Measurements from ENCODE around the gene UROC1. TPM values are rescaled to one million over a fixed set of nuclear protein-coding genes. Genes with fewer than 3 reads are reported as not detected.

The UROC1 gene
- total and polyA plus RNA-seq, 2 donors (not counting 1 experiment from before 2014, with no cell fraction given): not detected

DNA sequence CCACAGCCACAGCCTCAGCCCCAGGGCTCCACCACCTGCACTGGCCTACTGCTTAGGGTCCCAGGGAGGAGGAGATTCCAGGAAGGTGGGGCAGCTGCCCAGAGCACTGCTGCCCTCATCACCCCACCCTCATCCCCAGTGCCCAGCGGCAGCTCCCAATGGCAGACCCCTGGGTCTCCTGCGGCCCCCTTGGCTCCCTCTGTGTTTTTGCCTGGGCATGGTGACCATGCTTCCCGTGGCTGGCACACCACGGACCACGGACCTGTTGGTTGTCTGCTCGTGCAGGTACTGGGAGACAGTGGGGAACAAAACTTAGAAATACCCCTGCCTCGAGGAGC lies 9.1 kb upstream of the UROC1 start:
- H3K4me1 ChIP-seq (ENCODE audit: control insufficient read depth in 2 of 2, insufficient read depth in 2 of 2, low read length in 2 of 2): peaks cover 0 to 14% of the 10 kb centered on the region in 2 donors
- H3K27me3 ChIP-seq (replicated peaks in 1 of 4; ENCODE audit: control extremely low read depth in 1 of 4, control insufficient read depth in 3 of 4, insufficient read depth in 4 of 4, low read length in 3 of 4): peaks cover 0 to 32% (median 8%) of the 10 kb centered on the region in 4 experiments
- no peak for DNase-seq
- no peak overlapping the region for H3K9ac ChIP-seq (ENCODE audit: low read length)
- no peak overlapping the region for H3K27ac ChIP-seq (ENCODE audit: low read length in 2 of 2)
- Mint-ChIP-seq H3K27ac (no peak overlapping the region), H3K4me1 (no peaks in the 10 kb centered on the region), H3K9me3 (ENCODE audit: insufficient read depth) (no peaks in the 10 kb centered on the region), H3K4me3 (no peak overlapping the region), H3K27me3 (peaks cover 35% of the 10 kb centered on the region)
- no peak overlapping the region for H3K4me3 ChIP-seq (ENCODE audit: control extremely low read depth in 1 of 5, extremely low read depth in 1 of 5, insufficient read depth in 1 of 5, low read depth in 2 of 5, low read length in 4 of 5)
- H3K36me3 ChIP-seq (replicated peaks in 1 of 2; ENCODE audit: control extremely low read depth in 1 of 2, control insufficient read depth in 1 of 2, extremely low read depth in 1 of 2, insufficient read depth in 2 of 2, low read length in 1 of 2): no peaks in the 10 kb centered on the region
- H3K79me2 ChIP-seq (ENCODE audit: control insufficient read depth, insufficient read depth, low read length): no peaks in the 10 kb centered on the region
- intact Hi-C loops (cut with micrococcal nuclease): no loop called here
- WGBS (ENCODE audit: insufficient coverage): 79% methylated on average over 7 of the region's 7 CpGs
- TF ChIP-seq EZH2 (IDR thresholded peaks at IDR 0.05; ENCODE audit: borderline replicate concordance, insufficient read depth, low read depth, low read length, poor library complexity, severe bottlenecking): no peak
- TF ChIP-seq, protein P1, sequence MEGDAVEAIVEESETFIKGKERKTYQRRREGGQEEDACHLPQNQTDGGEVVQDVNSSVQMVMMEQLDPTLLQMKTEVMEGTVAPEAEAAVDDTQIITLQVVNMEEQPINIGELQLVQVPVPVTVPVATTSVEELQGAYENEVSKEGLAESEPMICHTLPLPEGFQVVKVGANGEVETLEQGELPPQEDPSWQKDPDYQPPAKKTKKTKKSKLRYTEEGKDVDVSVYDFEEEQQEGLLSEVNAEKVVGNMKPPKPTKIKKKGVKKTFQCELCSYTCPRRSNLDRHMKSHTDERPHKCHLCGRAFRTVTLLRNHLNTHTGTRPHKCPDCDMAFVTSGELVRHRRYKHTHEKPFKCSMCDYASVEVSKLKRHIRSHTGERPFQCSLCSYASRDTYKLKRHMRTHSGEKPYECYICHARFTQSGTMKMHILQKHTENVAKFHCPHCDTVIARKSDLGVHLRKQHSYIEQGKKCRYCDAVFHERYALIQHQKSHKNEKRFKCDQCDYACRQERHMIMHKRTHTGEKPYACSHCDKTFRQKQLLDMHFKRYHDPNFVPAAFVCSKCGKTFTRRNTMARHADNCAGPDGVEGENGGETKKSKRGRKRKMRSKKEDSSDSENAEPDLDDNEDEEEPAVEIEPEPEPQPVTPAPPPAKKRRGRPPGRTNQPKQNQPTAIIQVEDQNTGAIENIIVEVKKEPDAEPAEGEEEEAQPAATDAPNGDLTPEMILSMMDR (IDR thresholded peaks at IDR 0.05): no peak
- no peak overlapping the region for H3K4me2 ChIP-seq (replicated peaks; ENCODE audit: low read depth, low read length, poor library complexity, severe bottlenecking)
- no peak overlapping the region for H2AFZ ChIP-seq (ENCODE audit: insufficient read depth, low read depth, low read length, poor library complexity, severe bottlenecking)
- H3K9me3 ChIP-seq (ENCODE audit: control extremely low read depth in 1 of 3, control insufficient read depth in 2 of 3, insufficient read depth in 1 of 3, low read length in 2 of 3): peaks cover 0 to 4% (median 0%) of the 10 kb centered on the region in 3 donors
- ChIA-PET POLR2A (no interaction called here), CTCF (no interaction called here)
- ATAC-seq (ENCODE audit: low read depth): no peak
- H4K20me1 ChIP-seq (ENCODE audit: control insufficient read depth, insufficient read depth, low read length, poor library complexity, severe bottlenecking): no peaks in the 10 kb centered on the region

DNA sequence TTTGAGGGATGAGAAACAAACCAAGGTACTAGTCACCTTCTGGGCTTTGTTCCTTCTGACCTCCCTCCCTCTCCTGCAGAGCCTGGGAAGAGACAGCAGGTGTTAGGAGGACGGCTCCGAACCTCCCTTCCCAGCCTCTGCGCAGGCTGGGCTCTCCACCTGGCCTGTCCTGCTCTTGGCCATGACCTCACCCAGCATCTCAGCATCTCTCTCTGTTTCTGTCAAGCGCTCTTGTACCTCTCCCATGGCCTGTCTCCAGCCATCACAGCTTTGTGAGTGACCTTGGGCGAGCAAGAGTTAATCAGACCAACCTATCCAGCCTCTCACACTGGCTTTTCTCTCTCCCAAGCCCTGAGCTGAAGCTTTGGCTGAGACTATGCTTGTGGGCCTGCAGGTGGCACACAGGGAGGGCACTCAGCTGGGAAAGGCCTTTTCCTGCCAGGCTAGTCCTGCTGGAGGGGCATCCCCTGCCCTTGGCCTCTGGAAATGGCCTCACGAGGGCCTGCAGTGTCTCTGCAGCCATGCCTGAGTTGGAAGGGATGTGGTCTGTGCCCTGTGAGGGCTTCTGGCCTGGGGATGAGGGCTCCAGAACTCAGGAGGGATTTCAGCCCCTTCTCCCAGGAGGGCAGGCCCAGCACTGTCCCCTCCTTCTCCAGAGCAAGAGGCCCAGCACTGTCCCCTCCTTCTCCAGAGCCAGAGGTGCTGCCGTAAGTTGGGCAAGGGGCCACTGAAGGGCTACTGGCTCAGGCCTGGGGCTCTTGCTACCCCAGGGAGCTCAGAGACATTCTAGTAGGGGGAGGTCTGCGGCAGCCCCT lies 8.5 kb upstream of the UROC1 start:
- Histone ChIP-seq H3K27ac (ENCODE audit: low read length in 2 of 2) (no peak overlapping the region), H3K9ac (ENCODE audit: low read length) (no peak overlapping the region), H2AFZ (ENCODE audit: insufficient read depth, low read depth, low read length, poor library complexity, severe bottlenecking) (no peak overlapping the region), H4K20me1 (ENCODE audit: control insufficient read depth, insufficient read depth, low read length, poor library complexity, severe bottlenecking) (no peaks in the 10 kb centered on the region), H3K36me3 (replicated peaks in 1 of 2; ENCODE audit: control extremely low read depth in 1 of 2, control insufficient read depth in 1 of 2, extremely low read depth in 1 of 2, insufficient read depth in 2 of 2, low read length in 1 of 2) (no peaks in the 10 kb centered on the region), H3K79me2 (ENCODE audit: control insufficient read depth, insufficient read depth, low read length) (no peaks in the 10 kb centered on the region), H3K4me3 (ENCODE audit: control extremely low read depth in 1 of 5, extremely low read depth in 1 of 5, insufficient read depth in 1 of 5, low read depth in 2 of 5, low read length in 4 of 5) (no peak overlapping the region), H3K4me2 (replicated peaks; ENCODE audit: low read depth, low read length, poor library complexity, severe bottlenecking) (no peak overlapping the region), H3K9me3 (ENCODE audit: control extremely low read depth in 1 of 3, control insufficient read depth in 2 of 3, insufficient read depth in 1 of 3, low read length in 2 of 3) (peaks cover 0 to 4% (median 0%) of the 10 kb centered on the region in 3 donors), H3K27me3 (replicated peaks in 1 of 4; ENCODE audit: control extremely low read depth in 1 of 4, control insufficient read depth in 3 of 4, insufficient read depth in 4 of 4, low read length in 3 of 4) (peaks cover 0 to 32% (median 8%) of the 10 kb centered on the region in 4 experiments), H3K4me1 (ENCODE audit: control insufficient read depth in 2 of 2, insufficient read depth in 2 of 2, low read length in 2 of 2) (peaks cover 0 to 14% of the 10 kb centered on the region in 2 donors)
- POLR2A ChIA-PET: no interaction called here
- Mint-ChIP-seq H3K4me1 (no peaks in the 10 kb centered on the region), H3K4me3 (no peak overlapping the region), H3K27me3 (peaks cover 35% of the 10 kb centered on the region), H3K27ac (no peak overlapping the region), H3K9me3 (ENCODE audit: insufficient read depth) (no peaks in the 10 kb centered on the region)
- TF ChIP-seq, protein P1 (IDR thresholded peaks at IDR 0.05): no peak
- no peak for TF ChIP-seq EZH2 (IDR thresholded peaks at IDR 0.05; ENCODE audit: borderline replicate concordance, insufficient read depth, low read depth, low read length, poor library complexity, severe bottlenecking)
- WGBS (ENCODE audit: insufficient coverage): 91% methylated on average over 6 of the region's 8 CpGs
- DNase-seq (no peak), ATAC-seq (ENCODE audit: low read depth) (no peak)
- intact Hi-C loops (cut with micrococcal nuclease): no loop called here
- CTCF ChIA-PET: no interaction called here
